NCI-H345 (cell line): ENCODE measurements around the gene NTSR1.
A peak's percentile ranks its signal among the peaks of the same experiment; 100 is the strongest.

Source experiments
- DNase-seq: peaks from one replicate; lab custom pipeline; 2025; lab: John Stamatoyannopoulos, UW

NTSR1 gene

DNA sequence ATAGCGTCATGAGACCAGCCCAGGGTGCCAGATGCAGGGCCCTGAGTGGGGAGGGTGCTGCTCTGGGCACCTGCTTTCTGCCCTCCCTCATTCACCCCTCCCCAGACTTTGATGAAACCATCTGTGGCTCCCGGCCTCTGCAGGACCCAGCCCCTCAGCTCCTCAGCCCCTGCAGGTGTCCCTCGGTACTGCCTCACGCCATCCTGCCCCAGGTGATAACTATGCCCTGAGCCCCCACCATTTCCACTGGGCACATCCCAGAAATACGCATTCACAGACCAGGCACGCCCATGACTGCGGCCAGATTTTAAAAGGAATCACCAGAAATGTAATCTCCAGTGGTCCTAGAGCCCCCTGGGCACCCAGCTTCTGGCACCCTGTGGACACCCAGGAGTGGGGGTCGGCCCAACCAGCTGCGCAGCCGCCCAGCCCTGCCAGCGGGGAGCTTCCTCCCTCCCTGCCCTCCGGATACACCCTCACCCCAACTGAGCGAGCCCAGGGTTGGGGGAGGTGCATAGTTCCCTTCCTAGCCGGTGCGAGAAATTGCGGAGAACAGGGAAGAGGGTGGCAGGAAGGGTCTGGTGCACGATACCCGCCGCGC is 615 bp upstream of the NTSR1 start:
- DNase-seq = peak; percentile 76

DNA sequence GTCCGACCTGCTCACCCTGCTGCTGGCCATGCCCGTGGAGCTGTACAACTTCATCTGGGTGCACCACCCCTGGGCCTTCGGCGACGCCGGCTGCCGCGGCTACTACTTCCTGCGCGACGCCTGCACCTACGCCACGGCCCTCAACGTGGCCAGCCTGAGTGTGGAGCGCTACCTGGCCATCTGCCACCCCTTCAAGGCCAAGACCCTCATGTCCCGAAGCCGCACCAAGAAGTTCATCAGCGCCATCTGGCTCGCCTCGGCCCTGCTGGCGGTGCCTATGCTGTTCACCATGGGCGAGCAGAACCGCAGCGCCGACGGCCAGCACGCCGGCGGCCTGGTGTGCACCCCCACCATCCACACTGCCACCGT is 885 bp downstream of the NTSR1 start:
- no peak for DNase-seq

DNA sequence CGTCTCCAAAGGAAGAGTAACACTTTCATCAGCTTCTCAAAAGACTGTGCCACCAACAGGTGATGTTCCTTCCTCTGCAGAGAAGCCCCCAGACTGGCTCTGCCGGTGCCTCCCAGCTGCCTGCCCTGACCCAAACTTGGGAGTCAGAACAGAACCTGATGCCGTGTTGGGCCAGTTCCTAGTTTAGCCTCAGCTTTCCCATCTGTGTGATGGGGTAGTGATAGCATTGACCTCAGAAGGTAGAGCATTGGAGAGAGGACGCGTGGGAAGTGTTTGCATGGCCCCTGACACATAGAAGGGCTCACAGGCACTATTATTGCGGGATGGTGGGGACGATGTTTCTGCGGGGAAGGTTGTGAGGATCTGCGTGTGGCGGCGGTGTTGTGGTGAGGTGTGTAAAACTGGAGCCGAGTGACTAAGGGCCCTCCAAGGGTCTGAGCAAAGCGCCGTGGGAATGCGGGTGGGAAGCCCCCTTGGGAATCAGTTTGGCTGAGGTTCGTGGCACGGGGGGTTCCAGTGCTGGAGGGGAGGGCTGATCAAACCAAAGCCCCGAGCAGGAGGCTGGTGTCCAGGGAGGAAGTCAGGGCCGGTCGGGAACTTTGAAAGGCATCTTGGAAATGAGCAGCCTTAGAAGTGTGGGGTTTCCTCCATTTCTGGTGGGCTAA is 1.7 kb downstream of the NTSR1 start:
- no peak for DNase-seq

DNA sequence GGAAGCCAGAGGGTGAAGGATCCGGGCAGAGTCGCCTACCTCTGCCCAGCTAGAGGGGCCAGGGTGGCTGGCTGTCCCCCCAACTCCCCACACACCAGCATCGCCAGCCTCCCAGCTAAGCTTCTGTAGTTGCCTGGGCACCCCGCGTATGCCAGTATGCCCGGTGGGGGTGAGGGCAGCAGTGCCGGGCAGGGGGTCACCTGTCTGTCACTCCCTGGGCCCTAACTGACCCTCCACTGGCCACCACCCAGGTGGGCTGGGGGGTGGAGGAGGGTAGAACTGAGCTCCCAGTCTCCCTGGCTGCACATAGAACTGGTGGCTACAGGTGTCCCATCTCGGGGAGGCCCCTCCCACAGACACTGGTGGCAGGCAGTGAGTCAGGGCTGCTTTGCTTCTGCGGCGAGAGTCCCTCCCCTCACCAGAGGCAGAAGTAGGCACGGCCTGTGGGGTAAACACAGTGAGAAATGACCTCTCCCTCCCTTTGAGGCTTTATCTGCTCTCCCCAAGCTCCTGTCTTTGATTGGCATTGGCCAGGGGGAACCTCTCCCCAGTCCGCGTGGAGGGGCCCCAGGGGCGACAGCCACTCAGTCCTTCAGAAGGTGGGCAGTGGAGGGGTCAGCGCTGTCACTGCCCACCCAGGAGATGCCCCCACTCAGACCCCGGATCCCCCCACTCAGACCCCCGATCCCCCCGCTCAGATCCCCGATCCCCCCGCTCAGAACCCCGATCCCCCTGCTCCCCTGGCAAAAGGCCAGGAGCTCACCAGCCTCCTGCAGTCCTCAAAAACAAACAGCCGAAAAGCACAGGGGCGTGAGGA is 2.5 kb downstream of the NTSR1 start:
- DNase-seq = peak; percentile 68

DNA sequence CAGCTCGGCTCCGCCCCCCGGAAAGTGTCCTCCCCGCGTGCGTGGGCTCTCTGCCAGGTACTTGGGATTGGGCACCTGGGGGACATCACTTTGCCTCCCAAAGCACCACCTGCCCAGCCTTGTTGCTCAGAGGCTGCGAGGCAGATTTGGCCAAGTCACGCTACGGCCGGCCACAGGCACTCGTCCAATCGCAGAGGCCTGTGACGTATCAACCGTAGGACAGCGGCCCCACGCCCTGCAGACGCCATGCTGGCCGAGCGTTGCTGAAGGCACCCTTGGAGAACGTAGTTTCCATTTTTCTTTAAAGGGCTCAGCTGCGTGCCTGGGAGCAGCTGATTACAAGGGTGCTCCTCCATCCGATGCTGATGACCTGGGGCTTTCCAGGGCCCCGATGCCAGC is 3.1 kb downstream of the NTSR1 start:
- peak; percentile 95 for DNase-seq

DNA sequence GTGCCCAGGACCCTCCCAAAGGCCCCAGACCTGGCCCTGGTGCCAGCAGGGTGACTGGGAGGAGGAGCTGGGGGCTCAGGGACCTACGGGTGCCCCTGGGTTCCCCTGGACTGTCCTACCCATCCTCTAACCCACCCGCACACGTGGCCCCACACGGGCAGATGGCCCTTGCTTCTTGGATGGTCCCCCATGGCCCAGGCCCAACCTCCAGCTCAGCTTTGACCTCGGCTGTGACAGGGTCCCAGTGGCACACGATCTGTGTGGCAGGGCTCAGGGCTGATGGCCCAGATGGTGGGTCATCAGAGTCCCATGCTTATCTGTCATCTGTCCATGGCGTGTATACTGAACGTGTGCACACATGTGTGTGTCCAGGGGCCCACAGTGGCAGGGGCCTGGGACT is 4.0 kb downstream of the NTSR1 start:
- no peak for DNase-seq

DNA sequence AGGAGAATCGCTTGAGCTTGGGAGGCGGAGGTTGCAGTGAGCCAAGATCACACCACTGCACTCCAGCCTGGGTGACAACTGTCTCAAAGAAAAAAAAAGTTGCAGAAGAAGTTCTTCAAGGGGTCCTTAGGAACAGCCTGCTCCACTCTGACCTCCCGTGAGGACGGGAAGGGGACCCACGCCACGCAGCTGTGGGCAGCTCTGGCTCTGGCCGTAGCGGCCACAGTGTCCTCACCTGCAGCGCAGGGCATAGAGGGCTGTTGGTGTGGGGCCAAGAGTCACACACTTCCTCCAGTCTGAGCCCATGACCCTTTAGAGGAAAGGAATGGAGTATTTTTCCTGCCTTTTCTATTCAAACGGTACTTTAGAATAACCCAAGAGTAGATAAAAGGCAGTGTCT is 5.4 kb downstream of the NTSR1 start:
- DNase-seq = no peak

DNA sequence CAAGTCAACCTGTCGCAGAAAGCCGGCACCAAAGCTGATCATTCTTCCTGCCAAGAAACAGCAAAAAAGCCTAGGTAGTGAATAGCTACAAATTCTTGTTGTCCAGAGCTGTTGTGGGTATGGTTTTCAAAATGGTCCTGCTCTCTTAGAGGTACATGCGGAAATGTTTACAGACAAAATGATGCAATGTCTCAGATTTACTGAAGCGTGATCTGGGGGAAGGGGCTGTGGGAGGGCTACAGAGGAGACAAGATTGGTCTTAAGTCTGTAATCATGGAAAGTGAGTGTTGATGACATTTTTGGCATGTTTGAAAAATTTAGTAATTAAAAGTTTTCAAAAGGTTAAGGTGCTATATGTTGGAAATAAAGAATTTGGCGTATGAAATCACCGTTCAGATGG is 6.2 kb downstream of the NTSR1 start:
- DNase-seq = no peak

DNA sequence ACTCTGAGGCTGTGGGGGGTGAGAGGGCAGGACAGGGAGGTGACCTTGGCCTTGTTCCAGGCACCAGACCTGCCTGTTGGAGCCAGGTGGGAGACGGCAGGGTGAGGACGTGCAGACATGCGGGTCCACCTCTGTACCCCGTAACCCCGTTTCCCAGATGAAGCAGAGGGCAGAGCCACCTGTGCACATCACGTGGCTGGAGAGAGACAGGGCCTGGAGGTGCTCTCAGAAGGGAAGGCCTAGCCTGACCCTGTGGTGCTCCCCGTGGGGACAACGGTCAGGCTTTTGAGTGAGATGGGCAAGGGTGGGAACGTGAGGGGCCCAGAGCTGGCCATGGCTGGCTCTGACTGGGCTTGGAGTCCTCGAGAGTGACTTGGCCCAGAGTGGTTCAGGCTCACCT is 6.6 kb downstream of the NTSR1 start:
- DNase-seq = no peak

DNA sequence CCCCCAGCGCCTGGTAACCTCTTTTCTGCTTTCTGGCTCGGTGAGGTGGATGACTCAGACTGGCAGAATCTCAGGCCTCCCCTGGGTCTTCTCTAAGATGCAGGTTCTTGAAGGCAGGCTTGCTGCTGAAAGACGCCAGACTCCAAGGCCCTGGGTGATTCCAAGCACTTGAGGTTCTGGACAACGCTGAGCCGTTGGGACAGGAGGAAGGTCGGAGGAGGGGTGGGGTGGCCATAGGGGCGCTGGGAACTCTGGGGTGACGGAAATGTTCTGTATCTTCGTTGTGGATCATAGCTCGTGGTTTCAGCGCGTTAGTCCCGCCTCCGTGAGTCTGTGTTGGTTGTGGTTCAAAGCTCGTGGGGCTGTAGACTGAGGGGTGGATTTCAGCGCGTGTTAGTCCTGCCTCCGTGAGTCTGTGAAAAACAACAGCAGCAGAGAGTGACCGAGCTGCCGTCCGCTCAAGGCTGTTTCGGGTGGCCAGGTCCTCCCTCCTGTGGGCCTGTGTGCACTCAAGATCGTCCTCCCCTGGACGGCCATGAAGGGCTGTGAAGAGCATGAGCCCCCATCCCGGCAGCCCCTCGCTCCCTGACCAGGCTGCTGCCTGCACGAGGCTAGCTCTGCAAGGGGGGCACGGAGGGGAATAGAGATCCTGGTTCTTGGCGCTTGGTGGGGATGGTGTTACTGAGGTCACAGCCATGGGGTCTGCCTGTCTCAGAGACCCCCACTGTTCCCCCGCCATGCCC is 7.7 kb downstream of the NTSR1 start:
- no peak for DNase-seq

DNA sequence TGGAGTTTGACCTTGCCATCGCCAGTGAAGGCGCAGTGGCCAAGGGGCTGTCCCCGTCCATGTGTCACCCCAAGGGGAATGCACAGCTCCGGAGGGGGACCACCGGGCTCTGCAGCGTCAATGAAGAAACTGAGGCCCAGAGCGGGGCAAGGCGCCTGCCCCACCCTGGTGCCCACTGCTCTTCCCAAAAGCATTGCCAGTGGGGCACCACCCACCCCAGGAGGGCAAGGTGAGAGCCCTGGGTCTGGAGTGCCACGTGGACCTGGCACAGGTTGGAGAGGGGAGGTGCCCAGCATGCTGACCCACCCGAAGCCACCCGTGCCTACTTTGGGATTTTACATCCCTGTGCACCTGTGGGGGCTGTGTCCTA is 8.3 kb downstream of the NTSR1 start:
- no peak for DNase-seq

DNA sequence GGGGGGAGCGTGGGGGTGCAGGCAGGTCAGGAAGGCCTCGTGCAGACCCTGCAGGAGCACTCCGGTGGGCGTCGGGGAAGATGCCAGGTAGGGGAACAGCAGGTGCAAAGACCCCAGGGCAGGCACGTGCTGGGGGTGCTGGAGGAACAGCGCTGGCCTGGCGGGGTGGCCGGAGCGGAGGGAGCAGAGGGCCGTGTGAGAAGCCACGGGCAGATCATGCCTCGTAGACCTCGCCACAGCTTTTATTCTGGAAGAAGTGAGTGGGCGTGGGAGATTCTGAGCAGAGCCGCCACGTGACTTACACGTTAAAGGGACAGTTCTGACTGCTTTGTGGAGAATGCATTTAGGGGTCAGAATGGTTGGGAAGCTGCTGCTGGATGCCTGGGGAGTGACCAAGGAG is 9.3 kb downstream of the NTSR1 start:
- no peak for DNase-seq

DNA sequence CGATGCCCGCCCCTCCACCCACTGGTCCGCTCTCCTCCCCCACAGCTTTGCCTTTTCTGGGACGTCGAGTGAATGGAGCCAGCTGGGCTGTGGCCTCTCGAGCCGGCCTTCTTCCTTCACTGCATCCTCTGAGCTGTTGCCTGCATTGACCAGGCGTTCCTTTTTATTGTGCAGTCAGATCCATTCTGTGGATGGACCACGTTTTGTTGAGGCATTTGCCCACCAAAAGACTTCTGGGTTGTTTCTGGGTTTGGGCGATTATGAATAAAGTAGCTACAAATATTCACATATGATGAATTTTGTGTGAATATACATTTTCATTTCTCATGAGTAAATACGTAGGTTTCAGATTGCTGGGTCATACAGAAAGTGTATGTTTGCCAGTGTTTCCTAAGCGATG is 9.9 kb downstream of the NTSR1 start:
- DNase-seq = no peak

DNA sequence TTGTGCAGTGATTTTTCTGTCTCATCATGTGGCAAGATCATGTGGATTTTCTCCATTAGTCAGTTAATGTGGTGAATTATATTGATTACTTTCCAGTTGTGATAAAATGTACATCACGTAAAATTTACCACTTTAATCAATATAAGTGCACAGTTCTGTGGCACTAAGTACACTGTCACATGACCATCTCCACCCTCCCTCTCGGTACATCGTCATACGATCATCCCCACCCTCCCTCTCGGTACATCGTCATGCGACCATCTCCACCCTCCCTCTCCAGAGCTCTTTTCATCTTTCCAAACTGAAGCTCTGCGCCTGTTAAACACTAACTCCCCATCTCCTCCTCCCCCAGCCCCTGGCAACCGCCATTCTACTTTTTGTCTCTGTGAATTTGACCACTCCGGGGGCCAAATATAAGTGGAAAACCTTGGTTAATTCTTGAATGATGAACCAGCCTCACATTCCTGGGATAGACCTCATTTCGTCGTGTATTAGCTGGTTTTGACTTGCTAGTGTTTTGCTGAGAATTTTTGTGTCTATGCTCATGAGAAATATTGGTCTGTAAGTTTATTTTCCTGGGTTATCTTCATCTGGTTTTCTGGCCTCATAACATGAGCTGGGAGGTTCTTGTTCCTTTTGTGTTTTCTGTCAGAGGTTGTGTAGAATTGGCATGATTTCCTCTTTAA is 10.8 kb downstream of the NTSR1 start:
- DNase-seq = no peak

DNA sequence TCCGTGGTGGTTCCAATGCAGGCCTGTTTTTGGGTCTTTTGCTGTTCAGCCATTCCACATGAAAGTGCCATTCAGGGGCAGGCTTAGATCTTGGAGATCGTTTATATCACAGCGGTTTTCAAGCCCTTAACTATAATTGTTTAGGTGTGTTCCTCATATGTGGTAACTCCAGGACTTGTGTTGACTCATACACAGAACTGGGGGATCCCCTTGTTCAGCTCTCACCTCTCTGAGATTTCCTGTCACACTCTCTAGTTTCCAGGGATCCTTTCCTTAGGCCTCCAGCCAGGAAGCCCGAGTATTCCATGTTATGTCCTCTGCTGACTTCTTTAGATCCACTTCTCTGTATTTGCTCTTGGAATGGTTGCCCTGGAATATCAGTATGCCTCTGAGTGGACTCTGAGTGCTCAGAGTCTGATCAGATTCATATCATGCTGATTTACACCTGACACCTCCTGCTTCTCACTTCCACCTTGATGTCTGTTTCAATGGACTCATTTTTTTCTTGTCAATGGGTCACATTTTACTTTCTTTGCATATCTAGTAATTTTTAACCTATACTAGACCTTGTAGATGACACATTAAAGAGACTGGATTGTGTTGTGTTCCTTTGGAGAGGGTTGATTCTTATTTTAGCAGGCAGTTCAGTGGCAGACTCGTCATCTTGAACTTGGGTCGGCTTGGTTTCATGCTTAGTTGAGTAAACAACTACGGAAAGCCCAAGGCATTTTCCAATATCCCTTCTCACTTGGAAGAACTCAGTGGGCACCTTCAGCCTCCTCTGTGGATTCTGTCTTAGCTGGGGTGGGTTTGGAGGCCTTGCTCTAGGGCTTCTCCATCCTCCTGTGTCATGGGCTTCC is 13.1 kb downstream of the NTSR1 start:
- no peak for DNase-seq

DNA sequence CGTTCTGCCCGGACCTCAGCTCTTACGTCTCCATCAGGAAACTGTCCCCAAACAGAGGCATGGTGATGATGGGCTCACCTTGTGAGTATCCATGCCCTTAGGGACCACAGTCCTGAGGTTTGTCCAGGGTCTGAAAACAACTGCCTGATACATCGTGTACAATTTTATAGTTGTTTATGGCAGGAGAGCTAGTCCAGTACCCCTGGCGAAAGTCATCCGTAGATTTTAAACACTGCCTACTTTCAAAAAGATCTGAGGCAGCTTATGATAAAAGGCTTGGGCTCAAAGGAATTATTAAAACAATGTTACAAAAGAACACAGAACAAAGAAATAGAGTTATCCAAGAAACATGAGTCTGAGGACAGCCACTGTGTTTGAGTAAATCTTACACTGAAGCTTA is 14.0 kb downstream of the NTSR1 start:
- no peak for DNase-seq

DNA sequence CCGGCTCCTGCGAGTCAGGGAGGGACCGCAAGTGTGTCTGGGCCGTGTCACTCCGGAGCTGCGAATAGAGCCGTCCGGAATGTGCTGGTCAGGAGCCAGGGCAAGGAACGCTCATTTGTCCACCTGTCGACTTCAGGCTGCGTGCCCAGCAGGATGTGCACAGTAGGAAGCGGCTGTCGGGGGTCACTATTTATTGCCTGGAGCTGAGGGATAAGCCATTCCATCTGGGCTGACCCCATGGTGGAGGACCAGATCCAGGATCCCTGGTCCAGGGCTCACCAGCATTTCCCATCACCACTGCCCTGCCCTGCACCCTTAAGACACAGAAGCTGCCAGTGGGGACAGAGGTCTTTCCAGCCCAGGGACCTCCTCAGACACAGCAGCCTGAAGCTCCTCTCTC is 14.7 kb downstream of the NTSR1 start:
- DNase-seq = no peak

DNA sequence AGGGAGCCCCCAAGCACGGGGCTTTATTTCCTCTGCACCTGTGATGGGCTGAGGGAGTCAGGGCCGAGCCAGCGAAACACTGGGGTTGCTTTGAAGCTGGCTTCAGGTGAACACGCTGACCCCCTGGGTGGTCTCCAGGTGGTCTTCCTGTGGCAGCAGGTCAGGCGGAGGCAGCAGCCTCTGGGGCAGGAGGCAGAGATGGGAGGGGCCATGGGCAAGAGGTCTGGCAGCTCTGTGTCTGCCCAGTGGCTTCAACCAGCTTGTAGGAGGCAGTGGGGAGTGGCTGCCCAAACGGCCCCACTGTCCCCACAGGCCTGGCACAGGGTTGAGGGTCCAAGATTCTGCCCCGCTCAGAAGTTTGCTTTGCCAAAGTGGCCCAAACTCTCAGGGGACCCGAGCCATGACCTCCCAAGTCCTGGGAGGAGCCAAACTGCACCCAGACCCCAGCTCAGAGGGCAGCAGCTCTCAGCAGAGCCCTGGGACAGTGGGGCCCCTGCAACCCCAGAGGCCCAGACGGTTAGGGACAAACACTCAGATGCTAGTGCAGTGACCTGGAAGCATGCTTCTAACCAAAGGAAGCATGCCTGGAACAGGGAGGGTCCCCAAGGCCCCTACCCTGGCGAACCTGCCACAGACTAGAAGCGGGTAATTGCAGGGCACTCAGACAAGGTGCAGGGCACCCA is 15.3 kb downstream of the NTSR1 start:
- DNase-seq = no peak

DNA sequence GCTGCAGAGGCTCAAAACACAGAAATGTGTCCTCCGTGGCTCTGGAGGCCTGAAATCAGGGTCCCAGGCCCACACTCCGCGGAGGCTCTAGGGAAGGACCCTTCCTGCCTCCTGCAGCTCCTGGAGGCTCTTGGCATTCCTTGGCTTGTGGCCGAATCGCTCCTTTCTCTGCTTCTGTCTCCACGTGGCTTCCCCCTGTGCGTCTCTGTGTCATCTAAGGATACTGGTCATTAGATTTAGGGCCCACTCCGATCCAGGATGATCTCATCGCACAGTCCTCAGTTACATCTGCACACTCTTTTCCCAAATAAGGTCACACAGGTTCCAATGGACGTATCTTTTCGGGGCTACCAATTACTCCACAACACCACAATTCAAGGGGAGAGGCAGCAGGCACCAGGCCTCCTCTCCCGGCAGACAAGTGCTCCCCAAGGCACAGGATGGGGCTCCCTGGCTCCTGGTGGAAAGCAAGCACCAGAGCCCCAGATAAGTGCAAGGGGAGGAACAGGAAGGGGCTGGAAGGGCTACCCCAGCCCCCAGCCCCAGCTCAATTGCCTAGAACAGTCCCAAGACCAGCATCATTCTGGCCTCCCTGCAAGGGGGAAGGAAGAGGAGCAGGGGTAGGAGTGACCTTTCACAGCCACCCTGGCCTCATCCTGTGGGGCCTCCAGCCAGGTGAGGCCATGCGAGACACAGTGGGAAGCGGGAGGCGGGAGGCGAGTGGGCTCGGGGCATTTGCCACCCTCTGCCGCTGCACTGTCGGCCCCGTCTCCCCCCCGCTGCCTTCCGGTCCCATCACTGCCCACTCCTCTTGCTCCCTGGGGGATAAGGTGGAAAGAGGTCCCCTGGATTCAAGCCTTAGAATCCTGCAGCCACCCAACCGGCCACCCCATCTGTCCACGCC is 16.3 kb downstream of the NTSR1 start:
- DNase-seq = no peak
